ENCODE measurements around the gene TRIM32. TPM values are rescaled to one million over a fixed set of nuclear protein-coding genes. Genes with fewer than 3 reads are reported as not detected.

Gene TRIM32
- total RNA-seq, 1 experiment from 2014 or later: 11.6 TPM

DNA sequence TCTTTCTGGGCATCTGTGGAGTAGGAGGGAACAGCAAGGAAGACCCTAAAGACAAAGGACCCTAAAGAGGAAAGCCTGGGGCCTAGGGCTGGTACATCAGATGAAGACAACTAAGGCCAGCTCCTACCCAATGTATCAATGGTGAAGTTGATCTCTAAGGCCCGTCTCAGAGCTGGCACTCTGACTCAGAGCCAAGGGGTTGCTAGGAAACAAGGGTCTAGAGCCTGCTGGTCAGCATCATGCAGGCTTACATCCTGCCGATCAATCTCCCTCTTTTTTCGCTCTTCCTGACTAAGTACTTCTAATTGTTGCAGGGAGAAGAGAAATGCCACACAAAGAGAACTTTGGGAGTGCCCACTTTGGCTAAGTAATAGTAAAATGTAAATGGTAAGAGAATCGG, 26.2 kb downstream of the TRIM32 start:
- TF ChIP-seq EZH2 (IDR thresholded peaks at IDR 0.05; ENCODE audit: low read length, unreplicated experiment) (no peak), EZH2phosphoT487 (IDR thresholded peaks at IDR 0.05; ENCODE audit: borderline replicate concordance, low read length) (no peak)
- TF ChIP-seq, protein P1, sequence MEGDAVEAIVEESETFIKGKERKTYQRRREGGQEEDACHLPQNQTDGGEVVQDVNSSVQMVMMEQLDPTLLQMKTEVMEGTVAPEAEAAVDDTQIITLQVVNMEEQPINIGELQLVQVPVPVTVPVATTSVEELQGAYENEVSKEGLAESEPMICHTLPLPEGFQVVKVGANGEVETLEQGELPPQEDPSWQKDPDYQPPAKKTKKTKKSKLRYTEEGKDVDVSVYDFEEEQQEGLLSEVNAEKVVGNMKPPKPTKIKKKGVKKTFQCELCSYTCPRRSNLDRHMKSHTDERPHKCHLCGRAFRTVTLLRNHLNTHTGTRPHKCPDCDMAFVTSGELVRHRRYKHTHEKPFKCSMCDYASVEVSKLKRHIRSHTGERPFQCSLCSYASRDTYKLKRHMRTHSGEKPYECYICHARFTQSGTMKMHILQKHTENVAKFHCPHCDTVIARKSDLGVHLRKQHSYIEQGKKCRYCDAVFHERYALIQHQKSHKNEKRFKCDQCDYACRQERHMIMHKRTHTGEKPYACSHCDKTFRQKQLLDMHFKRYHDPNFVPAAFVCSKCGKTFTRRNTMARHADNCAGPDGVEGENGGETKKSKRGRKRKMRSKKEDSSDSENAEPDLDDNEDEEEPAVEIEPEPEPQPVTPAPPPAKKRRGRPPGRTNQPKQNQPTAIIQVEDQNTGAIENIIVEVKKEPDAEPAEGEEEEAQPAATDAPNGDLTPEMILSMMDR (conservative IDR thresholded peaks at IDR 0.05; ENCODE audit: low read depth, low read length): no peak
- ChIA-PET CTCF (no interaction called here), POLR2A (ENCODE audit: unreplicated experiment) (no interaction called here)
- BruUV-seq (replicated peaks): no TSS peak
- H3F3A ChIP-seq (ENCODE audit: low read length, unreplicated experiment): no peaks in the 10 kb centered on the region
- ATAC-seq: no peak
- intact Hi-C loops (cut with micrococcal nuclease): no loop called here
- DNase-seq: no peak
- no peak overlapping the region for H3K9ac ChIP-seq (ENCODE audit: low read length)
- H3K27me3 ChIP-seq (ENCODE audit: low read length): no peaks in the 10 kb centered on the region
- H3K4me2 ChIP-seq (ENCODE audit: low read length): no peak overlapping the region
- H3K9me3 ChIP-seq (ENCODE audit: low read length): no peaks in the 10 kb centered on the region
- no peaks in the 10 kb centered on the region for H3K79me2 ChIP-seq (ENCODE audit: low read length)
- no peaks in the 10 kb centered on the region for H4K20me1 ChIP-seq (ENCODE audit: low read length)
- no peak overlapping the region for H2AFZ ChIP-seq (ENCODE audit: low read length)
- H3K4me3 ChIP-seq (ENCODE audit: low read length): no peak overlapping the region
- H3K27ac ChIP-seq (ENCODE audit: low read length): no peak overlapping the region
- H3K36me3 ChIP-seq (ENCODE audit: low read depth, low read length): no peaks in the 10 kb centered on the region
- H3K9me2 ChIP-seq (replicated peaks; ENCODE audit: low read length): no peaks in the 10 kb centered on the region
- H3K4me1 ChIP-seq (ENCODE audit: insufficient read depth, low read length): no peaks in the 10 kb centered on the region

DNA sequence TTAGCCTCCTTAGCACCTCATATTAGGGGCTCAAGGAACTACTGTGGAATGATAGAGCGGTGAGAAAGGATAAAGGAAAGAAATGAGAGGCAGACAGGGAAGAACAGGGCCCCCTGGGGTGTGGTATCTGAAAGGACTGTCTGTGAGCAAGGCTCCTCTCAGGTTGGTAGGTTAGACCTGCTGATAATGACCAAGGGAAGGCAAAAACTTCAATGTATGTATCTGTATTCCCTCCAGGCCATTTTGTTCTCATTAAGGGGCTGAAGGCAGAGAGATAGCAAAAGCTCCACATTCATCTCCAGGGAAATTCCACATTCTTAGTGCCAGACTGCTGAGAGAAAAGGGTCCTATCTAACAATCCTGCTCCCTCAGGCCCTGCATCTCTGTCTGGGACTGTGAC, 28.6 kb downstream of the TRIM32 start:
- H2AFZ ChIP-seq (ENCODE audit: low read length): no peak overlapping the region
- intact Hi-C loops (cut with micrococcal nuclease): no loop called here
- no TSS peak for BruUV-seq (replicated peaks)
- no peaks in the 10 kb centered on the region for H4K20me1 ChIP-seq (ENCODE audit: low read length)
- no peaks in the 10 kb centered on the region for H3K9me2 ChIP-seq (replicated peaks; ENCODE audit: low read length)
- TF ChIP-seq, protein P1 (conservative IDR thresholded peaks at IDR 0.05; ENCODE audit: low read depth, low read length): no peak
- TF ChIP-seq EZH2 (IDR thresholded peaks at IDR 0.05; ENCODE audit: low read length, unreplicated experiment): no peak
- no peak for TF ChIP-seq EZH2phosphoT487 (IDR thresholded peaks at IDR 0.05; ENCODE audit: borderline replicate concordance, low read length)
- no peaks in the 10 kb centered on the region for H3K36me3 ChIP-seq (ENCODE audit: low read depth, low read length)
- ChIA-PET POLR2A (ENCODE audit: unreplicated experiment) (no interaction called here), CTCF (no interaction called here)
- H3K27me3 ChIP-seq (ENCODE audit: low read length): 0 out of 2 replicates have a peak, but pooled peaks cover 9% of the 10 kb centered on the region
- no peak overlapping the region for H3K4me2 ChIP-seq (ENCODE audit: low read length)
- H3K79me2 ChIP-seq (ENCODE audit: low read length): no peaks in the 10 kb centered on the region
- H3F3A ChIP-seq (ENCODE audit: low read length, unreplicated experiment): no peaks in the 10 kb centered on the region
- no peaks in the 10 kb centered on the region for H3K4me1 ChIP-seq (ENCODE audit: insufficient read depth, low read length)
- no peak overlapping the region for H3K27ac ChIP-seq (ENCODE audit: low read length)
- DNase-seq: no peak
- H3K9ac ChIP-seq (ENCODE audit: low read length): no peak overlapping the region
- no peak for ATAC-seq
- no peak overlapping the region for H3K4me3 ChIP-seq (ENCODE audit: low read length)
- H3K9me3 ChIP-seq (ENCODE audit: low read length): no peaks in the 10 kb centered on the region

DNA sequence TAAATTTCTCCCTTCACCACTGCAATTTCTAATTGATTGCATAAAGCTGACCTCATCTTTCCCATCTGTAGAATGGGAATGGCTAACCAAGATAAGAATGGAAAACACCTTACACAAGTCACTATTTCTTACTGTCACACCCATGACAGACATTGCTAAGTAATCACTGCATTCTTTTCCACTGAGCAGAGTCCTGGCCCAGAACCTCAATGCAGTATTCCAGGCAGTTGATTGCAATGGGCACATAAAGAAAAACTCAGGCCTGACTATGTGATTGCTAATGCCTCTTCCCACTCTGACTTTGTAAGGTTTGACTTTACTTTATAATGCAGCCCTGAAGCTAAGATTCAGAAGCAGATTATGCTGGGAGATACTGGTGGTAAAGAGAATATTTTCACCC, 29.3 kb downstream of the TRIM32 start:
- H3K4me2 ChIP-seq (ENCODE audit: low read length): no peak overlapping the region
- ChIA-PET CTCF (no interaction called here), POLR2A (ENCODE audit: unreplicated experiment) (no interaction called here)
- H3K9me3 ChIP-seq (ENCODE audit: low read length): no peaks in the 10 kb centered on the region
- H2AFZ ChIP-seq (ENCODE audit: low read length): no peak overlapping the region
- no peaks in the 10 kb centered on the region for H4K20me1 ChIP-seq (ENCODE audit: low read length)
- no peaks in the 10 kb centered on the region for H3K9me2 ChIP-seq (replicated peaks; ENCODE audit: low read length)
- no peak overlapping the region for H3K4me3 ChIP-seq (ENCODE audit: low read length)
- TF ChIP-seq, protein P1 (conservative IDR thresholded peaks at IDR 0.05; ENCODE audit: low read depth, low read length): no peak
- no peak for TF ChIP-seq EZH2phosphoT487 (IDR thresholded peaks at IDR 0.05; ENCODE audit: borderline replicate concordance, low read length)
- no peak for TF ChIP-seq EZH2 (IDR thresholded peaks at IDR 0.05; ENCODE audit: low read length, unreplicated experiment)
- no peaks in the 10 kb centered on the region for H3K4me1 ChIP-seq (ENCODE audit: insufficient read depth, low read length)
- DNase-seq (no peak), ATAC-seq (no peak)
- H3K27me3 ChIP-seq (ENCODE audit: low read length): 0 out of 2 replicates have a peak, but pooled peaks cover 9% of the 10 kb centered on the region
- intact Hi-C loops (cut with micrococcal nuclease): no loop called here
- no peak overlapping the region for H3K27ac ChIP-seq (ENCODE audit: low read length)
- no peak overlapping the region for H3K9ac ChIP-seq (ENCODE audit: low read length)
- H3K79me2 ChIP-seq (ENCODE audit: low read length): no peaks in the 10 kb centered on the region
- H3K36me3 ChIP-seq (ENCODE audit: low read depth, low read length): no peaks in the 10 kb centered on the region
- H3F3A ChIP-seq (ENCODE audit: low read length, unreplicated experiment): no peaks in the 10 kb centered on the region
- BruUV-seq (replicated peaks): no TSS peak

Measured in PC-3 (cell line).